HepG2 (cell line): Measurements from ENCODE around the gene SLC38A8. TPM values are rescaled to one million over a fixed set of nuclear protein-coding genes. Genes with fewer than 3 reads are reported as not detected.

Experiments used
- ATAC-seq: fragments of 200-7000 bp; cut with Tn5 transposase; 3 replicates; pipeline ENCODE4 v1.9.1; 2020; ENCODE audit warnings: mild to moderate bottlenecking, moderate library complexity
- BruUV-seq: library from RNA; stranded (reverse); fragments of 400-500 nt; replicated peaks from 2 replicates; lab custom pipeline; 2021; lab: Mats Ljungman, UMichigan
- CTCF ChIA-PET: fragments of 300-600 bp; formaldehyde crosslinking; extraction: SDS; loops from one replicate; lab custom pipeline; 2021; ENCODE audit warnings: low total read pairs, inconsistent platforms, low intra/inter-chr PET ratio; lab: Yijun Ruan, JAX
- POLR2A ChIA-PET: fragments of 350-600 bp; sonication (Branson Sonifier 250); formaldehyde crosslinking; loops from one replicate; lab custom pipeline; 2020; ENCODE audit warnings: antibody characterized with exemption, inconsistent platforms; lab: Yijun Ruan, JAX
- DNase-seq: peaks from one replicate; pipeline ENCODE4 v3.0.0-alpha.2; 2015; ENCODE audit warnings: low spot score
- FAIRE-seq: peaks from 3 replicates; lab custom pipeline; 2011; peaks lifted over from hg19 to GRCh38; lab: Jason Lieb, UNC
- H2AFZ ChIP-seq: one replicate; pipeline ENCODE4 v1.6.1; 2011; ENCODE audit warnings: low read length, inconsistent platforms
- H3K27ac ChIP-seq: fragments of 300-600 bp; 3 replicates; pipeline ENCODE4 v1.8.0; 2011; ENCODE audit warnings: mixed run types, mild to moderate bottlenecking, mixed read lengths, low read length, inconsistent platforms; ENCODE audit not compliant: insufficient read depth; ENCODE audit errors: extremely low read length
- H3K27me3 ChIP-seq, 2 experiments: fragments of 200-600 bp in 1 of 2; 2 replicates in 1 of 2; 3 replicates in 1 of 2; pipeline versions ENCODE4 v1.6.0 to v1.8.0; 2011; ENCODE audit warnings: low read length in 2 of 2, mild to moderate bottlenecking in 2 of 2, moderate library complexity in 2 of 2, inconsistent platforms in 1 of 2; ENCODE audit not compliant: insufficient read depth in 2 of 2, control insufficient read depth in 1 of 2
- H3K36me3 ChIP-seq, 2 experiments: fragments of 200-600 bp in 1 of 2; replicated peaks in 1 of 2; 2 replicates in 1 of 2; 3 replicates in 1 of 2; pipeline versions ENCODE4 v1.5.1 to v1.8.0; 2011; ENCODE audit warnings: low read length in 2 of 2, inconsistent platforms in 1 of 2; ENCODE audit not compliant: insufficient read depth in 2 of 2, control insufficient read depth in 1 of 2
- H3K4me1 ChIP-seq: 2 replicates; pipeline ENCODE4 v1.5.1; 2012; ENCODE audit warnings: low read length, inconsistent platforms; ENCODE audit not compliant: insufficient read depth
- H3K4me2 ChIP-seq: 2 replicates; pipeline ENCODE4 v1.6.0; 2011; ENCODE audit warnings: low read depth, low read length, inconsistent platforms
- H3K4me3 ChIP-seq, 3 experiments: fragments of 200-600 bp in 1 of 3; sonication (generic), shearing (Covaris generic) in 1 of 3; replicated peaks in 1 of 3; 2 replicates each; pipeline ENCODE4 v1.5.1; 2011 to 2016; ENCODE audit warnings: low read length in 3 of 3, inconsistent platforms in 2 of 3, low read depth in 2 of 3, mild to moderate bottlenecking in 2 of 3, control low read depth in 1 of 3, mixed read lengths in 1 of 3; ENCODE audit not compliant: insufficient read depth in 1 of 3
- H3K79me2 ChIP-seq: one replicate; pipeline ENCODE4 v1.6.1; 2011; ENCODE audit warnings: low read length, inconsistent platforms; ENCODE audit not compliant: insufficient read depth
- H3K9ac ChIP-seq: 2 replicates; pipeline ENCODE4 v1.6.0; 2011; ENCODE audit warnings: mild to moderate bottlenecking, low read depth, low read length, inconsistent platforms; ENCODE audit not compliant: insufficient read depth
- H3K9me3 ChIP-seq: 2 replicates; pipeline ENCODE4 v1.5.1; 2012; ENCODE audit warnings: mild to moderate bottlenecking, low read length
- H4K20me1 ChIP-seq: 2 replicates; pipeline ENCODE4 v1.6.0; 2011; ENCODE audit warnings: inconsistent platforms, mild to moderate bottlenecking, low read length, moderate library complexity; ENCODE audit not compliant: insufficient read depth
- AGO2 ChIP-seq: fragments of 200-400 bp; formaldehyde crosslinking; optimal IDR thresholded peaks from 2 replicates; pipeline ENCODE3; 2017; ENCODE audit warnings: mild to moderate bottlenecking, low read depth, low read length, moderate library complexity
- FOXK2 ChIP-seq: fragments of 450-650 bp; IDR thresholded peaks from 2 replicates; pipeline ENCODE4 v1.6.1; 2016
- NAIF1 ChIP-seq: sonication (generic); formaldehyde crosslinking; IDR thresholded peaks from 2 replicates; pipeline ENCODE4 v1.5.0; 2020; ENCODE audit warnings: mild to moderate bottlenecking, missing genetic modification reagents, borderline replicate concordance
- POLR2A ChIP-seq, 2 experiments: IDR thresholded peaks; 2 replicates each; pipeline ENCODE4 v1.6.1; 2011; ENCODE audit warnings: low read depth in 2 of 2, low read length in 2 of 2, mild to moderate bottlenecking in 1 of 2, moderate library complexity in 1 of 2; ENCODE audit not compliant: insufficient read depth in 1 of 2
- POLR2G ChIP-seq: fragments of 200-400 bp; formaldehyde crosslinking; IDR thresholded peaks from 2 replicates; pipeline ENCODE4 v1.6.1; 2018; ENCODE audit warnings: mild to moderate bottlenecking, low read depth, low read length, moderate library complexity
- RBM22 ChIP-seq: fragments of 200-400 bp; formaldehyde crosslinking; optimal IDR thresholded peaks from 2 replicates; pipeline ENCODE3; 2017; ENCODE audit warnings: mild to moderate bottlenecking, low read length, moderate library complexity
- TRIM22 ChIP-seq: fragments of 450-650 bp; IDR thresholded peaks from 2 replicates; pipeline ENCODE4 v1.6.1; 2017
- UBTF ChIP-seq: sonication (generic); formaldehyde crosslinking; IDR thresholded peaks from 2 replicates; pipeline ENCODE4 v1.4.0; 2020; ENCODE audit warnings: mild to moderate bottlenecking, missing genetic modification reagents
- ZNF629 ChIP-seq: sonication (generic); formaldehyde crosslinking; conservative IDR thresholded peaks from 2 replicates; pipeline ENCODE4 v1.5.0; 2020; ENCODE audit warnings: missing genetic modification reagents
- ZNF670 ChIP-seq: sonication (generic); formaldehyde crosslinking; IDR thresholded peaks from 2 replicates; pipeline ENCODE4 v1.8.0; 2022; ENCODE audit warnings: mild to moderate bottlenecking, missing genetic modification reagents, borderline replicate concordance
- whole genome bisulfite sequencing: methylation state at CpG from one replicate; pipeline ENCODE4 v1.1.6; 2017; ENCODE audit warnings: low lambda C conversion rate; 5-methylcytosine and 5-hydroxymethylcytosine counted together
- in situ Hi-C: cut with HindIII; loops from 2 replicates; pipeline ENCODE4 v1.10.0; 2017; ENCODE audit warnings: low pct_unique_long_range_greater_than_20kb; ENCODE audit not compliant: extremely low pct_ligation_motif_present
- intact Hi-C: fragments of 100-400 bp; cut with micrococcal nuclease; formaldehyde crosslinking; loops from one replicate; pipeline ENCODE4 v1.10.0; 2022; ENCODE audit not compliant: unreplicated experiment
- polyA plus RNA-seq, 8 experiments: library from polyadenylated mRNA; depleted of rRNA in 3 of 8; stranded (reverse) in 7 of 8; unstranded in 1 of 8; fragments of >200 nt; fragmentation: Illumina TruSeq in 4 of 8; extraction: Trizol in 4 of 8; gene quantifications; 2 replicates each; pipeline versions ENCODE4 v1.2.1 to v1.2.3, GENCODE V29; 2011 to 2016; ENCODE audit warnings: low read depth in 4 of 8, missing spikeins in 1 of 8, mixed read lengths in 1 of 8; ENCODE audit not compliant: insufficient read depth in 1 of 8
- total RNA-seq, 5 experiments: library from RNA; depleted of rRNA; stranded (reverse); fragments of >200 nt; fragmentation: Illumina TruSeq; extraction: Trizol; gene quantifications; 2 replicates each; pipeline ENCODE4 v1.2.3, GENCODE V29; 2016; ENCODE audit warnings: low read depth in 1 of 5

The SLC38A8 gene
- total and polyA plus RNA-seq, 2 of the 13 experiments (the other 11 are each of a cell fraction or from before 2014, with no cell fraction given), result 0.24 to 0.37 TPM

- peak; percentile 68 for TF ChIP-seq POLR2G
- TF ChIP-seq ZNF629 (CRISPR knock-in tag), result peak; percentile 78
- TF ChIP-seq POLR2A (IDR thresholded peaks at IDR 0.05; ENCODE audit: insufficient read depth in 1 of 2, low read depth in 2 of 2, low read length in 2 of 2), result peak in 1 of 2 experiments; percentile 41; a peak in 1 of 4 replicates
- TF ChIP-seq TRIM22, result no peak
- TF ChIP-seq NAIF1 (CRISPR knock-in tag), result no peak
These were observed 77.7 kb downstream of the SLC38A8 start (continued) for GRCh38 chr16:83964684-83965443.

GRCh38 chr16:83963277-83964119 lies 79.1 kb downstream of the SLC38A8 start:
- DNase-seq, result no peak
- H3K79me2 ChIP-seq, result no peaks in the 10 kb centered on the region
- no peak overlapping the region for H2AFZ ChIP-seq
- no peaks in the 10 kb centered on the region for H3K4me1 ChIP-seq
- no peak for ATAC-seq
- BruUV-seq, result no TSS peak
- intact Hi-C loops, result no loop called here
- POLR2A ChIA-PET, result interaction anchor here (2.9 kb wide), 1 partner anchor 10 kb away, joined by 12 read pairs; the partner anchor contains the start of gene OSGIN1
- no peak overlapping the region for H3K4me2 ChIP-seq
- TF ChIP-seq ZNF670 (CRISPR knock-in tag) (no peak), UBTF (no peak), RBM22 (peak; percentile 65), FOXK2 (no peak), POLR2A (IDR thresholded peaks at IDR 0.05; ENCODE audit: insufficient read depth in 1 of 2, low read depth in 2 of 2, low read length in 2 of 2) (0 out of 4 replicates have a peak, but pooled peaks of 1 of the 2 experiments have one; percentile 9), AGO2 (peak; percentile 19)
- TF ChIP-seq, all 625 proteins: peak for 3
- H4K20me1 ChIP-seq, result peaks cover 13% of the 10 kb centered on the region; the same call in 1 of the 2 replicates
- H3K27me3 ChIP-seq, result no peaks in the 10 kb centered on the region
- no peak overlapping the region for H3K9ac ChIP-seq
- in situ Hi-C loops, result loop anchor here (25.0 kb wide), 1 partner anchor 224 kb away; the partner anchor contains the start of genes ADAD2 and TAF1C
- FAIRE-seq, result no peak
- no peak overlapping the region for H3K4me3 ChIP-seq
- no peaks in the 10 kb centered on the region for H3K9me3 ChIP-seq
- peaks cover 41 to 67% of the 10 kb centered on the region in 2 experiments; a peak in 4 of 5 replicates for H3K36me3 ChIP-seq
- no peak overlapping the region for H3K27ac ChIP-seq
- 91% methylated on average over 22 of the region's 22 CpGs for WGBS
- CTCF ChIA-PET, result no interaction called here
